IgD-negative memory B cell (primary cell): ENCODE data around the gene IGF2. TPM values are rescaled to one million over a fixed set of nuclear protein-coding genes. Genes with fewer than 3 reads are reported as not detected.

Experiments
- H3K27ac Mint-ChIP-seq, 3 donors: one replicate each; pipeline ENCODE4 v1.8.0; 2020 to 2022; ENCODE audit warnings: mild to moderate bottlenecking in 3 of 3, mixed read lengths in 3 of 3, moderate library complexity in 1 of 3
- H3K27me3 Mint-ChIP-seq: one replicate; pipeline ENCODE4 v1.8.0; 2021; ENCODE audit warnings: mixed read lengths
- H3K36me3 Mint-ChIP-seq: one replicate; pipeline ENCODE4 v1.8.0; 2020; ENCODE audit warnings: mild to moderate bottlenecking, mixed read lengths
- H3K4me1 Mint-ChIP-seq, 3 donors: one replicate each; pipeline ENCODE4 v1.8.0; 2020 to 2022; ENCODE audit warnings: mixed read lengths in 3 of 3, mild to moderate bottlenecking in 1 of 3
- H3K4me3 Mint-ChIP-seq, 4 donors: one replicate each; pipeline ENCODE4 v1.8.0; 2020 to 2022; ENCODE audit warnings: mild to moderate bottlenecking in 4 of 4, mixed read lengths in 4 of 4, moderate library complexity in 3 of 4
- H3K9me3 Mint-ChIP-seq, 3 donors: one replicate each; pipeline ENCODE4 v1.8.0; 2020 to 2021; ENCODE audit warnings: mixed read lengths in 3 of 3, mild to moderate bottlenecking in 1 of 3
- polyA plus RNA-seq: library from polyadenylated mRNA; unstranded; fragments of 300-500 nt; fragmentation: Illumina TruSeq; gene quantifications from one replicate; pipeline ENCODE4 v1.2.3, GENCODE V29; 2021

The IGF2 gene
- polyA plus RNA-seq, 1 donor from 2014 or later = not detected

- Mint-ChIP-seq H3K27ac (no peak overlapping the region), H3K27me3 (peaks cover 13% of the 10 kb centered on the region), H3K36me3 (no peaks in the 10 kb centered on the region), H3K4me3 (no peak overlapping the region), H3K9me3 (peaks cover 0 to 2% (median 0%) of the 10 kb centered on the region in 3 donors), H3K4me1 (no peaks in the 10 kb centered on the region)
These were observed 36.3 kb downstream of the IGF2 start for GRCh38 chr11:2102883-2103213.

DNA sequence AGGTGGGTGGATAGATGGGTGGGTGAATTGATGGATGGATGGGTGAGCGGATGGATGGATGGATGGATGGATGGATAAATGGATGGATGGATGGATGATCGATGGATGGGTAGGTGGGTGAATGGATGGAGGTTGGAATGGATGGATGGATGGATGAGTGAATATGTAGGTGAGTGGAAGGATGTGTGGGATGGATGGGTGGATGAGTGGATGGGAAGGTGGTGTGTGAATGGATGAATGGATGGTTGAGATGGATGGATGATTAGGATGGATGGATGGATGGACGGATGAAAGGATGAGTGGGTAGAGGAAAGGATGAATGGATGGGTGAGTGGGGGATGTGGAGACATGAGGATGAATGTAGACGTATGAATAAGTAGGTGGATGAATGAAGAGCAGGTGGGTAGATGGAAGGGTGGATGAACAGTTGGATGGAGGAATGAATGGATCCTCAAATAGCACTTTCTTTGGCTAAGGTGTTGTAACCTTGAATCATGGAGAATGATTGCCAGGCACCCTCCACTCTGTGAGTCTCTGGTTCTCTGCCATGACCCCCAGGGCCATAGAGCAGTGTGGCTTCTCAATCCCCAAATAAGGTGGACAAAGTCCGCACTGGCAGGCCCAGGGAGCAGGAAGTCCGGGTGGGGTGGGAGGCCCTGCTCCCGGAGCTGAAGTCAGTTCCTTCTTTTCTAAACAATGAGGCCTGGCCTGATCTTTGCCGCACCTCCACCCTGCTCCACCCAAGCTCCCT, 36.9 kb downstream of the IGF2 start:
- Mint-ChIP-seq H3K4me3 (no peak overlapping the region), H3K27me3 (peaks cover 13% of the 10 kb centered on the region), H3K9me3 (peaks cover 0 to 2% (median 0%) of the 10 kb centered on the region in 3 donors), H3K4me1 (no peaks in the 10 kb centered on the region), H3K36me3 (no peaks in the 10 kb centered on the region), H3K27ac (no peak overlapping the region)

DNA sequence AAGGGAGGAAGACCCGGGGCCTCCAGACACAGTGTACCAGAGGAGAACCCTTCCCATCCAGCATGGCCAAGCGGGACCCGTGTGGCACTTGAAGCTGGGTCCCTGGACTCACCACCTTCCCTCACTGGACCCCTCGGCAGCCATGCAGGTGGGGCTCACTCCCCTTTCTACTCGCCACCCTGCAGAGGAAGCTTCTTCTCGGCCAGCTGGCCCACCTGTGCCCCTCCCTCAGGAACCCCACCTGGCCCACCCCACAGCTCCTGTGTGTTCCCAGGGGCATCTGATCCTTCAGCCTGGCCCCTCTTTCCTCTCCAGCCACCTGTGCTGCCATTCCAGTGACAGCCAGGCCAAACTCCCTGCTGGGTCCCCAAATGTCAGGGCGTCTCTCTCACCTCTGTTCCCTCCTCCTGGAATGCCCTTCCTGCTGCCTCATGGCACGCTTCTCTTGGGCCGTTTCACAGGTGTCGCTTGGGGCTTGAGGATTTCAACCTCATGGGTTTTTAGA, 38.0 kb downstream of the IGF2 start:
- Mint-ChIP-seq H3K36me3 (no peaks in the 10 kb centered on the region), H3K27me3 (peaks cover 13% of the 10 kb centered on the region), H3K4me3 (no peak overlapping the region), H3K27ac (no peak overlapping the region), H3K4me1 (no peaks in the 10 kb centered on the region), H3K9me3 (peaks cover 0 to 2% (median 0%) of the 10 kb centered on the region in 3 donors)

- no peaks in the 10 kb centered on the region for H3K4me1 Mint-ChIP-seq
- no peaks in the 10 kb centered on the region for H3K36me3 Mint-ChIP-seq
- peaks cover 0 to 2% (median 0%) of the 10 kb centered on the region in 3 donors for H3K9me3 Mint-ChIP-seq
- H3K27me3 Mint-ChIP-seq = peaks cover 13% of the 10 kb centered on the region
- H3K27ac Mint-ChIP-seq = no peak overlapping the region
- no peak overlapping the region for H3K4me3 Mint-ChIP-seq
These were observed 38.6 kb downstream of the IGF2 start for GRCh38 chr11:2100361-2101170.

DNA sequence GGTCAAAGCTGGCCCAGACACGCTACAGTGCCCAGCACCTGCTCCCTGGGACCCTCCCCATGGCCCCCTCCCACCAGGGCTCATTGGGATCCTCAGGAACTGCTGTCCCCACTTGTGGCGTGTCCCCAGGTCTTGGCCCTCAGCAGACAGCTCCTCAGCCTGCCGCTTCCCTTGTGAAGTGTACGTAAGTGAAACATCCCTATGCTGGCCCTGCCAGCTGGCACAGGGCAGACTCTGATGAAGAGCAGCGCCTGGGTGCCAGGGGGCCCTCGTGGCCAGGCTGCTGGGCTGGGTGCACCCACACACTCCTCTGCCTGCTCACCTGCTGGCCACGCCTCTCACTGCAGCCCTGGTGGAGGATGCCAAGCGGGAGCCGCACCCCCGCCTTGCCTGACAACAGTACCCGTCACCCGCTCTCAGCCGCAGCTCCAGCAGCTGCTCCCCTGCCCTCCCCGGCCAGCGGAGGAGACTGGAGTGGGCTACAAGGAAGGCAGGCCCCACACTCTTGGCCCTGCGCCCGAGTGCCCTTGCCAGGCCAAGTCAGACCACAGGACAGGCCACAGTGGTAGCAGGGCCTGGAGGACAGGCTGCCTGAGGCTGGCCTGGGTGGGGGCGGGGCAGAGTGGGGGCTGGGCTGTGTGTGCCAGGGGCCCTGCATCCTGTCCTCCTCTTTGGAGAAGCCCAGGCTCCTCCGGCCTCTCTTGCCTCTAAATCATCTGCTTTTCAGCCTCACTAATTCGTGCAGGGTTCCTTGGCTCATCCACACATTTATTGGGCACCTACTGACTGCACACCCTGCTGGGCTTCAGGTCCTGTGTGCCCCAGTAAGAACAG, 39.5 kb downstream of the IGF2 start:
- H3K4me1 Mint-ChIP-seq = no peaks in the 10 kb centered on the region
- H3K36me3 Mint-ChIP-seq = no peaks in the 10 kb centered on the region
- H3K27me3 Mint-ChIP-seq = peaks cover 11% of the 10 kb centered on the region
- H3K27ac Mint-ChIP-seq = no peak overlapping the region
- peaks cover 0 to 2% (median 0%) of the 10 kb centered on the region in 3 donors for H3K9me3 Mint-ChIP-seq
- H3K4me3 Mint-ChIP-seq = no peak overlapping the region

- H3K27ac Mint-ChIP-seq = no peak overlapping the region
- H3K27me3 Mint-ChIP-seq = peaks cover 9% of the 10 kb centered on the region
- no peak overlapping the region for H3K4me3 Mint-ChIP-seq
- no peaks in the 10 kb centered on the region for H3K36me3 Mint-ChIP-seq
- peaks cover 0 to 2% (median 0%) of the 10 kb centered on the region in 3 donors for H3K9me3 Mint-ChIP-seq
- H3K4me1 Mint-ChIP-seq = no peaks in the 10 kb centered on the region
These were observed 40.3 kb downstream of the IGF2 start for GRCh38 chr11:2098691-2099515.

DNA sequence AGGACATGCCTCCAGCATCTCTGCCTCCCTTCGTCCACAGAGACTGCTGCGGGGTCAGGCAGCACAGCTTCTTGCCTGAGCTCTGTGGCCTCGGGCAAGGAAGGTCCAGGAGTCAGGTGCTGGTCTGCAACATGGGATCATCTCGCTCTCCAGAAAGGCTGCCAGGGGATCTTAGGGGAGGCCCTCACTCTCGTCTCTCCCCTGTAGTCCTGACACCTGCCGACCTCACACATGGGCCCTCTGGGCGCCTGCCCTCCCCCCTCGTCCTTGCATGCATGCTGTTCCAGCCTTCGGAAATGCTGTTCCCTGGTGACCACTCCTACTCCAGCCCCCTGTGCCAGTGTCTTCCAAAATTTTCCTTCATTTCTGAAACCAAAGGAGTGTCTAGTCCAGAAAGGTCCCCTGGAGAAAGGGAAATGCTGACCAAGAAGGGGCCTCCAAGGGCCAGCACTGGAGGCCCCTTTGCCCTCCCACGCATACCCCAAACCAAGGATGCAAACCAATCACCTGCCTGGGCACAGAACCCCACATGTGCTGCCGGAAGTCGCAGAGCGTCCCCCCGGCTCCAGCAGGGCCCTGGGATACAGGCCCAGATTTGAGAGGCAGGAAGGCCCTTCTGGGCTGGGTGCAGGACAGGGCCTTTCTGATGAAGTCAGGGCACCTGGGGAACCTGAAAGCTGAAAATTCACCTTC, 41.0 kb downstream of the IGF2 start:
- peaks cover 0 to 2% (median 0%) of the 10 kb centered on the region in 3 donors for H3K4me1 Mint-ChIP-seq
- H3K36me3 Mint-ChIP-seq = no peaks in the 10 kb centered on the region
- H3K27me3 Mint-ChIP-seq = peaks cover 11% of the 10 kb centered on the region
- peaks cover 0 to 2% (median 0%) of the 10 kb centered on the region in 3 donors for H3K9me3 Mint-ChIP-seq
- H3K4me3 Mint-ChIP-seq = no peak overlapping the region
- H3K27ac Mint-ChIP-seq = no peak overlapping the region

GRCh38 chr11:2097356-2097997, 41.7 kb downstream of the IGF2 start:
- H3K36me3 Mint-ChIP-seq = no peaks in the 10 kb centered on the region
- H3K27ac Mint-ChIP-seq = no peak overlapping the region
- H3K9me3 Mint-ChIP-seq = peaks cover 0 to 2% (median 0%) of the 10 kb centered on the region in 3 donors
- peaks cover 9% of the 10 kb centered on the region for H3K27me3 Mint-ChIP-seq
- peak overlapping the region in 1 of 4 donors; percentile 47 for H3K4me3 Mint-ChIP-seq
- peaks cover 0 to 2% (median 0%) of the 10 kb centered on the region in 3 donors for H3K4me1 Mint-ChIP-seq

GRCh38 chr11:2096919-2097301, 42.3 kb downstream of the IGF2 start:
- Mint-ChIP-seq H3K36me3 (no peaks in the 10 kb centered on the region), H3K27ac (no peak overlapping the region), H3K9me3 (peaks cover 0 to 1% (median 0%) of the 10 kb centered on the region in 3 donors), H3K4me3 (no peak overlapping the region), H3K4me1 (peaks cover 0 to 2% (median 0%) of the 10 kb centered on the region in 3 donors), H3K27me3 (peaks cover 9% of the 10 kb centered on the region)

DNA sequence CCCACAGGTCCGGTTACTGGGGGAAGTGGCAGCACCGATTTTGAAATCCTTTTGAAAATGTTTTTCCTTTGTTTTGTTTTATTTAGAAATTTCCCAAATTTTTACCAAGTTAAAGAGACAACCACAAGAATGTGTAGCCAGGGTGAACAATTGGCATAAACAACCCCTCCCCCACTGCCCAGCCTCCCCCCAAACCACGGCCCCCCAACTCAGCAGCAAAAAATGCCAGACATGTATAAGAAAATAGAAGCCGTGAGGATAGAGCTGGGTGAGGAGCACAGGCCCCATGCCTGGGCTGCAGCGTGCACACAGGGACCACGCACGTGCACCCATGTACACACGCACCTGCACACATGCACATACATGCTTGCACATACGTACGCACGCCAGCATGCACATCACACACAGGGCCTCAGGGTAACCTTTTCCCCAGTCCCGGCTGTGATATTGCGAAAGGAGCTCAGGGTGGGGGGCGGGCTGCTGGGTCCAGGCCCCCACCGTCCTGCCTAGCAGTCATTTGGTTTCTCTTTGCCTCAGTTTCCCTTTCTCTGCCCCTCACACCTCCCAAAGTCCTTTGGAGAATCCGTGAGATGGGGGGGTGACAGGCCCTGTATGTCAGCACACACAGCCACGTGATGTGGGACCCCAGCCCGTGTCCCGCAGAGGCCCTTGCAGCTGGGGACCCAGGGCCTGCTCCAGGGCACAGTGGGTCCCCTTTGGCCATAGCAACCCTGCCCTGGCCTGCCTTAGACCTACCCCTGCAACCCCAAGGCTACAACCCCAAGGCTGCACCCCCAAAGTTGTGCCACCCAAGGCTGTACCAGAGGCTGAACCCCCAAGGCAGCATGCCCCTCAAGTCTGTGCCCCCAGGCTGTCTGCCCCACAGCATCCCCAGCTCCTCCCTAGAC, 42.9 kb downstream of the IGF2 start:
- Mint-ChIP-seq H3K27ac (no peak overlapping the region), H3K27me3 (peaks cover 9% of the 10 kb centered on the region), H3K36me3 (no peaks in the 10 kb centered on the region), H3K4me1 (peaks cover 0 to 2% (median 0%) of the 10 kb centered on the region in 3 donors), H3K4me3 (no peak overlapping the region), H3K9me3 (no peaks in the 10 kb centered on the region)

DNA sequence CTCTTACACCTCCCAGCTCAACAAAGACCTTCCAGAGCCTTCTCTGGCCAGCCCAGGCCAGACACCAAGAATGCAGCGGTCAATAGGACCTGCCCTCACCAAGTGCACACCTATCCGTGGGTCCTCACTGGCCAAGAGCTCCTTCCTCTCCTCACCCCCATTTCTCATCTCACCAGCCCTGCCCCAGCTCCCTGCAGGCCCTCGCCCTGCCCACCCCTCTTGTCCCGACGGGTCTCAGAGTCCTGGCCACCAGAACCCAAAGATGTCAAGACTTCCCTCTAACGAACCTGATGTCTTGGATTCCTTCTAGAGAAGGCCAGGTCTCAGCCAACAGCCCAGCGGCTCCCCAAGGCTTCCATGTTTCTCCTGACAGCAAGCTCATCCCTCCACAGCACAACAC, 43.6 kb downstream of the IGF2 start:
- H3K9me3 Mint-ChIP-seq = no peaks in the 10 kb centered on the region
- peaks cover 0 to 2% (median 0%) of the 10 kb centered on the region in 3 donors for H3K4me1 Mint-ChIP-seq
- peaks cover 9% of the 10 kb centered on the region for H3K27me3 Mint-ChIP-seq
- no peak overlapping the region for H3K27ac Mint-ChIP-seq
- H3K4me3 Mint-ChIP-seq = no peak overlapping the region
- no peaks in the 10 kb centered on the region for H3K36me3 Mint-ChIP-seq

DNA sequence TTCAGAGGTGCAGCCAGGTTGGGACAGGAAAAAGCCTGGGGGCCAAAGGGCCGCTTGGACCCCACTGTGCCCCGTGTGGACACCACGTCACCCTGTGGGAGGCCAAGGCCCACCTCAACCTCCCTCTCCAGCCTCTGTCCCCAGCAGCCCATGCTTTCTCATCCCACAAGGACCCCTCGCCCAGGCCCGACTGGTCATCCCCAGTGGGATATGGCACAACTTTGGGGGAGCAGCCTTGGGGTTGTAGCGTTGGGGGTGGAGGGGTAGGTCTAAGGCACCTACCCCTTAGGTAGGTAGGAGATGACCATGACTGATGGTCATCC, 44.0 kb downstream of the IGF2 start:
- Mint-ChIP-seq H3K36me3 (no peaks in the 10 kb centered on the region), H3K4me1 (peaks cover 0 to 2% (median 0%) of the 10 kb centered on the region in 3 donors), H3K27me3 (peaks cover 9% of the 10 kb centered on the region), H3K9me3 (no peaks in the 10 kb centered on the region), H3K27ac (no peak overlapping the region), H3K4me3 (no peak overlapping the region)
